Measurements from ENCODE around the gene RABEP1. TPM values are rescaled to one million over a fixed set of nuclear protein-coding genes. Genes with fewer than 3 reads are reported as not detected.

The RABEP1 gene
- total RNA-seq, 1 donor from 2014 or later, result 50.0 TPM

- peaks cover 12% of the 10 kb centered on the region for H4K20me1 ChIP-seq (ENCODE audit: low read depth)
- TF ChIP-seq EZH2phosphoT487 (IDR thresholded peaks at IDR 0.05) (no peak), CTCF (IDR thresholded peaks at IDR 0.05) (no peak), EZH2 (IDR thresholded peaks at IDR 0.05) (no peak)
- H3K9me3 Mint-ChIP-seq, result no peaks in the 10 kb centered on the region
These were observed 136.8 kb downstream of the RABEP1 start for GRCh38 chr17:5418858-5419355.

GRCh38 chr17:5419356-5419958 lies 137.4 kb downstream of the RABEP1 start, which contains the start of gene NUP88:
Gene NUP88, minus strand, starts transcription at chr17:5419662. Its CDS starts 12 bp downstream, at chr17:5419650.
- Histone ChIP-seq H3K27ac (peak within 1 kb of the TSS; percentile 63), H3K4me2 (peak within 1 kb of the TSS; percentile 99), H3F3A (ENCODE audit: low read depth) (no peaks in the 10 kb centered on the region), H3K4me1 (peaks cover 7% of the 10 kb centered on the region), H3K9ac (peak within 1 kb of the TSS; percentile 92), H3K27me3 (no peaks in the 10 kb centered on the region), H3K9me3 (ENCODE audit: low read depth) (no peaks in the 10 kb centered on the region), H3K4me3 (peak within 1 kb of the TSS; percentile 78), H4K20me1 (ENCODE audit: low read depth) (peaks cover 12% of the 10 kb centered on the region), H2AFZ (replicated peaks) (peak within 1 kb of the TSS; percentile 99), H3K79me2 (ENCODE audit: low read depth) (peaks cover 88% of the 10 kb centered on the region), H3K36me3 (peaks cover 6% of the 10 kb centered on the region)
- DNase-seq (ENCODE audit: low spot score), result peak; percentile 99
- Mint-ChIP-seq H3K9me3 (no peaks in the 10 kb centered on the region), H3K36me3 (peaks cover 6% of the 10 kb centered on the region), H3K4me3 (peak within 1 kb of the TSS; percentile 99), H3K4me1 (peaks cover 20% of the 10 kb centered on the region), H3K27ac (peak within 1 kb of the TSS; percentile 93), H3K27me3 (ENCODE audit: insufficient read depth, low read depth) (peaks cover 7% of the 10 kb centered on the region)
- no peak for TF ChIP-seq CTCF (IDR thresholded peaks at IDR 0.05)
- no peak for TF ChIP-seq EZH2 (IDR thresholded peaks at IDR 0.05)
- TF ChIP-seq EZH2phosphoT487 (IDR thresholded peaks at IDR 0.05), result no peak

More at GRCh38 chr17:5418858-5419355, 136.8 kb downstream of the RABEP1 start:
- peaks cover 6% of the 10 kb centered on the region for H3K36me3 Mint-ChIP-seq
- H3K27ac Mint-ChIP-seq, result peak overlapping the region; percentile 87
- peaks cover 7% of the 10 kb centered on the region for H3K4me1 ChIP-seq
- H3K4me3 Mint-ChIP-seq, result peak overlapping the region; percentile 99
- H3K27me3 ChIP-seq, result no peaks in the 10 kb centered on the region
- peak overlapping the region; percentile 11 for H3K27ac ChIP-seq
- H3F3A ChIP-seq (ENCODE audit: low read depth), result no peaks in the 10 kb centered on the region
- peak overlapping the region; percentile 78 for H3K4me3 ChIP-seq
- peaks cover 7% of the 10 kb centered on the region for H3K27me3 Mint-ChIP-seq (ENCODE audit: insufficient read depth, low read depth)
- peak overlapping the region; percentile 84 for H3K4me2 ChIP-seq
- H2AFZ ChIP-seq (replicated peaks), result peak overlapping the region; percentile 61
- peaks cover 6% of the 10 kb centered on the region for H3K36me3 ChIP-seq
- H3K9me3 ChIP-seq (ENCODE audit: low read depth), result no peaks in the 10 kb centered on the region
- peaks cover 83% of the 10 kb centered on the region for H3K79me2 ChIP-seq (ENCODE audit: low read depth)
- H3K9ac ChIP-seq, result peak overlapping the region; percentile 83
- H3K4me1 Mint-ChIP-seq, result peaks cover 20% of the 10 kb centered on the region
- DNase-seq (ENCODE audit: low spot score), result no peak

- H3K27me3 Mint-ChIP-seq (ENCODE audit: insufficient read depth, low read depth), result peaks cover 7% of the 10 kb centered on the region
- peaks cover 9% of the 10 kb centered on the region for H3K36me3 Mint-ChIP-seq
- H3K79me2 ChIP-seq (ENCODE audit: low read depth), result peaks cover 93% of the 10 kb centered on the region
These were observed 138.0 kb downstream of the RABEP1 start, which contains the start of gene RPAIN for GRCh38 chr17:5419959-5420653. Gene RPAIN, plus strand, starts transcription at chr17:5420182. Its CDS starts 29 bp downstream, at chr17:5420211.

More at GRCh38 chr17:5419959-5420653, 138.0 kb downstream of the RABEP1 start, which contains the start of gene RPAIN:
- H3K4me1 Mint-ChIP-seq, result peaks cover 20% of the 10 kb centered on the region
- peak; percentile 92 for DNase-seq (ENCODE audit: low spot score)
- Histone ChIP-seq H4K20me1 (ENCODE audit: low read depth) (peaks cover 12% of the 10 kb centered on the region), H3F3A (ENCODE audit: low read depth) (no peaks in the 10 kb centered on the region), H3K4me1 (peaks cover 7% of the 10 kb centered on the region), H3K4me3 (peak within 1 kb of the TSS; percentile 78), H3K9ac (peak within 1 kb of the TSS; percentile 92), H2AFZ (replicated peaks) (peak within 1 kb of the TSS; percentile 99), H3K27me3 (no peaks in the 10 kb centered on the region), H3K27ac (peak within 1 kb of the TSS; percentile 63), H3K4me2 (peak within 1 kb of the TSS; percentile 99), H3K9me3 (ENCODE audit: low read depth) (no peaks in the 10 kb centered on the region), H3K36me3 (peaks cover 5% of the 10 kb centered on the region)
- peak within 1 kb of the TSS; percentile 99 for H3K4me3 Mint-ChIP-seq
- no peak for TF ChIP-seq CTCF (IDR thresholded peaks at IDR 0.05)
- no peak for TF ChIP-seq EZH2 (IDR thresholded peaks at IDR 0.05)
- TF ChIP-seq EZH2phosphoT487 (IDR thresholded peaks at IDR 0.05), result no peak
- peak within 1 kb of the TSS; percentile 93 for H3K27ac Mint-ChIP-seq
- no peaks in the 10 kb centered on the region for H3K9me3 Mint-ChIP-seq

All from neural progenitor cell (in vitro differentiated cells).